HUDEP-2 (cell line): Measurements from ENCODE around the gene IL12A.

Experiments used
- DNase-seq, 76 experiments: peaks; one replicate each; lab custom pipeline; 2025; ENCODE audit not compliant: unreplicated experiment in 76 of 76; lab: John Stamatoyannopoulos, UW

IL12A gene

DNA sequence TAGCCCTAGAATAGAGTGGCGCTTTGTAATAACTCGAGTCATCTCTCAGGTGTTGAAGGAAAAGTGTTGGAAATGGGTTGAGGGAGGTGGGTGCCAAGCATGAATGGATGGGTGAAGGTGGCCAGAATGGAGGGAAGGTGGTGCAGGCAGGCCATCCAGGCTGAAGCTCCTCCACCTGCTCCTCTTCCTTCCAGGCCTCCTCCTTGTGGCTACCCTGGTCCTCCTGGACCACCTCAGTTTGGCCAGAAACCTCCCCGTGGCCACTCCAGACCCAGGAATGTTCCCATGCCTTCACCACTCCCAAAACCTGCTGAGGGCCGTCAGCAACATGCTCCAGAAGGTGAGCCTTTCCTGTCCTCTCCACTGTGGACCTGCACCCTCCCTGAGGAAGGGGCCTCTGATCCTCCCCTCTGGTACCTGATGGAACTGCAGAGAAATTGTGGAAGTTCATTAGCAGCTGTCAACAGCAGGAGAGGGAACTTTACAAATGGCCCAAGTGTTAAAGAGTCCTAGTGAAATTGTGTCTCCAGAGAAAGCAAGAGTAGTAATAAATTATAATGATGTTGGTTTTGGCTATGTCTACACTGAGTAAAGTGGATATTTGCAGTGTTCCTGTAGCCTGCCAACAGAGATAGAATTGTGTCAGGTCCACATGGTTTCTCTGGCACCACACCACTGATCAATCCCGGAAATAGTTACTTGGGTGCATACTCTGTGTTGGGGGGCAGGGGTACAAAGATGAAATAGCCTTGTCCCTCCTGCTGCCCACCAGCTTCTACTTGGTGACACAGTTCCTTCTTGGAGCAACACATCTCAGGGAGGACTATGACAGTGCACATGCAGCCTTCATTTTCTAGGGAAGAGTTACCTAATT lies 1.6 kb downstream of the IL12A start:
- no peak for DNase-seq

DNA sequence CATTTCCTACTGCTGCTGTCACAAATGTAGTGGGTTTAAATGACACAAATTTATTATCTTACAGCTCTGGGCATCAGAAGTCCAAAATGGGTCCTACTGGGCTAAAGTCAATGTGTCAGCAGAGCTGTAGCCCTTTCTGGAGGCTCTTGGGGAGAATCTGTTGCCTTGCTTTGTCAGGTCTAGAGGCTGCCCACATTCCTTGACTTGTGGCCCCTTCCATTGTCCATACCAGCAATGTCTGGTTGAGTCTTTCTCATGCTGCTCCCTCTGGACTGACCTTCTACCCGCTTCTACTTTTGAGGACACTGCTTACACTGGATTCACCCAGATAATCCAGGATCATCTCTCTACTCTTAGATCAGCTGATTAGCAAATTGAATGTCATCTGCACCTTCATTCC lies 3.0 kb downstream of the IL12A start:
- no peak for DNase-seq

DNA sequence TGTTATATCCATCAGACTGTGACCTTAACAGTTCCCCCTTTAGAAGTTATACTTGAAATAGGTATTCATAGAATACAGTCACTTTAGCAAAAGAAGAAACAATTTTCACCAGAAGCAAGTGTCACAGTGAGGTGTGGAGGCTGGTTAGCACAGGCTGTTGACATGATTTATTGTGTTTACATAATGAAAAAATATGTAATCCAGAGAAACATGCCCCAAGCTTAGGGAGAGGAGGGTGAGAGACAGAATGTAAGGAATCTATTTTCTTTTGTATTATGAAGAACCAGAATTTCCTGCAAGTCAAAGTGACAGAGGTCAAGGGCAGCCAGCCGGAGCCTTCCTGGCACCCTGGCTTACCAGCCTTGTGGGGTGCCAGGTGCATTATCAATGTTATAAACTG lies 4.0 kb downstream of the IL12A start:
- DNase-seq: no peak

DNA sequence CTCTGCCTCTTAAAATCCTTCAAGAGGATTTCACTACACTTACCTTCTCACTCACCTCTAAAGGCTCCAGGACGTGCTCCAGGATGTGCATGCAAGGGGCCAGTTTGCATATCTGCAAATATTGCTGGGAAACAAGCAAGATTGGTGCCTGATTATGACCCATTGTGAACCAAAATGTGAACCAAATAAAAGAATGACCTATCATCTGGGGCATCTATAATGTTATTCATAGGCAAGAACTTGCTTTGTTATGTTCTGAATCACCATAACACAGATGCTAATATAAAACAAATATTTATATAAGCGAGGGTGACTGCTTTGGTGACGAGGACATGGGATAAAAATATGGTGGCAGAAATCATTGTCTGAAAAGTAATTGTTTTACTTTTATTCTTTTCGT lies 5.5 kb downstream of the IL12A start:
- DNase-seq: no peak

DNA sequence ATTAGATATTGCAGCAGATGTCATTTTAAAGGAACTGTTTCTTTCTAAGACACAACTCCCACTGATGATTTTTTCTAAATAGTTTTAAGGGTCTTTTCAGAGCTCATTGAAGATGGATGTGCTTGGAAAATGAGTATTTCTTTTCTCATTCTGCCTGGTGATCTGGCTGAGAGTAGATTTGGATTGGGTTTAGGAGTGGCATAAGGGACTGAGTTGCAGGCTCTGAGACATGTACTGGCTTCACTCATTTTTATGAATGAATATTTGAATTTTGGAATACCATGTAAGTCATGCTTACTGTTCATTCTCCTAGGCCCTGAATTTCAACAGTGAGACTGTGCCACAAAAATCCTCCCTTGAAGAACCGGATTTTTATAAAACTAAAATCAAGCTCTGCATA lies 6.5 kb downstream of the IL12A start:
- no peak for DNase-seq

DNA sequence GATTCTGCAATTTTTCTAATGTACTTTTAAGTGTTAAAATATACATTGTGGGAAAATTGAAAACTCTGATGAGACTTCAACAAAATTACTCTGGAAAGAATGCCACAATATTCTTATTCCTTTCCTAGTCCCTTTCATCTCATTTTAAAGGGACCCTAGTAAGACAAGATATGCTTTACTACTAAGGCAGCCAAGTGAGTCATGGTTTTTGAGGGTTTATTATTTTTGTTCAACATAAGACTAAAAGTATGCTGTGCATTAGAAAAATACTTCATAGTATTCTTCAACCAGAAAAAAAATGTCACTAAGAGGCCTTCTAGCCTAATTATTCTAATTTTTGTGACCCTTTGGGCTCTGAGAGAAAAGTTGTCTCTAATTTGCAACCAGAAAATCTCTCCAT lies 7.4 kb downstream of the IL12A start:
- DNase-seq: no peak

DNA sequence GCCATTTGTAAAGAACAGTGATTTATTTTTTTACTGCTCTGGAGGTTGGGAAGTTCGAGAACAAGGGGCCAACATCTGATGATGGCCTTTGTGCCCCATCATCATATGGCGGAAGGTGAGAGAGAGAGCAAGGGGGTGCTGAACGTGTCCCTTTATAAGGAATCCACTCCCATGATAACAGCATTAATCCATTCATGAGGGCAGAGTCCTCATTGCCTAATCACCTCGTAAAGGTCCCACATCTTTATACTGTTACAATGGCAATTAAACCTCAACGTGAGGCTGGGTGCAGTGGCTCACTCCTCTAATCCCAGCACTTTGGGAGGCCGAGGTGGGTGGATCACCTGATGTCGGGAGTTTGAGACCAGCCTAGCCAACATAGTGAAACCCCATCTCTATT lies 8.3 kb downstream of the IL12A start:
- no peak for DNase-seq

DNA sequence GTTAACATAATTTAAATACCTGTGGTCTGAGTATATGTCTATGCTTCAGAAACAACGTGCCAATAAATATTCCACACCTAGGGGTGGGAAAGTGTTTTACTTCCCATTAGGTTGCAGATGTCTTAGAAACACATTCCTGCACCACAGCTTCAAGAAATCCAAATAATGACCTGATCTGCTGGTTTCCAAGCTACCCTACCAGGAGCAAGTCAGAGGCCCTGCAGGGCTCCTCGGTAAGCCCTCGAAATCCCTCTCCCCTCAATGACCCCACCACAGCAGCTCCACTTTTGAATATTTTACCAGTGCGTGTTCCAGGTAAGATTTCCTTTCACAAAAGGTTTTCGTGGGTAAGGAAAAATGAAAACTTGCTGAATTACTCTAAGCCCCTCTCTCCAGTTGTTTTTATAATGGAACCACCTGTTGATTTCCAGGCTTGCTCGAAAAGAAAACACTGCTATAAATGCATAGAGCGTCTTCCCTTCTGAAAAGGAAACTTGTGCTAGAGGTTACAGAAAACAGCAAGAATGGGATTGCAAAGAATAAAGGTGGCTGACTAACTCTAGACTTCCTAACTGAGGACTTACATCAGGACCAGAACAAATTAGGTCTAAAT lies 12.6 kb downstream of the IL12A start:
- no peak for DNase-seq

DNA sequence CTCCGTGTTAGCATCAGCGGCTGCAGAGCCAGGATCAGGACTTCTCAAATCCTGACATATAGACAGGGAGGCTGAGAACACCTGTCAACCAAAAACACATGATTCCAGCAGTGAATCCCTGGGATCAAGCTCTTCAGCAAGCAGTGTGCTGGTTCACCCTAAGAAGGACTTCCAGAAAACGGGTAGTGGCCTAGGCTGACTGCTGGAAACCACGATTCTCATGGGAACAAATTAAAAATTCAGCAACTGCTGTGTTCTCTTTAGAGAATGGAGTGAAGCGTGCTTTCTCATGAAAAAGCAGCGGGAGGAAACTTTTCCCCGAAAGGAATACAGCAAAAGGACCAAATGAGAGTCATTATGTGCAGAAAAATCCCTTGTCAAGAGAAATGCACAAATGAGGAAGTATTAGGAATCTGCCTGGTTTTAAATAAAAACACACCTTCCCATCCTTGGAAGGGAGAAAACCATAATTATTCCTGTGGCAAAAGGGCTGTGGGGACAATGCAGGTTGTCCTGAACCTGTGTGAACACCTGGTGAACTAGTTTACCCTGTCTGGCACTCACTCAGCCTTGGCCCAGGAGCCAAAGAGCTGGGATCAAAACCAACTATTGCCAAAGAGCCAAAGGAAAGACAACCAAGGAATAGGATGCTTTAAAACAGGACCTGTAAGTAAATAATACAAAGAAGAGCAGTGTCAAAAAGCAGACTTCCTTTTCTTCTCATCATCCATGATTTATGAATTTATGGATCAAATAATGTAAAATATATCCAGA lies 13.4 kb downstream of the IL12A start:
- no peak for DNase-seq

DNA sequence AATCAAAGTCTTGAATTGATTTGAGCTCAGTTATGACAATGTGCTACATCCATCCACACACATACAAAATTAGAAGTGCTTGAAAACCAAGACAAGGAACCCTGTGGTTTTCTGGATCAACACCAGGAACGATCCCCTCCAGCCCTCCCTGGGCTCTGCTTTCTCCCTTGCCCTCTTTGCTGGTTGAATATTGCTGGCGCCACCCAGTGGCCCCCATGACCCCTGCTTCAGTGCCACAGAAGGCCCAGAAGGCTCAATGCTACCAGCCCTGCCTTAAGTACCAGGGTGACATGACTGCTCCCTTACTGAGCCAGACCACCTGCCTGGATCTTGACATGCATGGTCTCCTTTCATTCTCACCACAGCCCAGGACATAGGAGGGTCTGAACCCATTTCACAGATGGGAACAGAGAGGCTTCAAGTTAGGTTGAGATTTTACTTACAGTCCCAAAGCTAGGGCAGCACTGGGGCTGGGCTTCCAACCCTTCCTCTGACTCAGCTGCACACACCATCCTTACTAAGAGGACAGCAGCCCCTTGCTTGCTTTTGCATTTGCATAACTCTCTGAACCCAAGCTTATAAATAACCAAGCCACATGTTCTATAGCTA lies 15.0 kb downstream of the IL12A start:
- peak in 21 of 76 experiments; percentile 3 to 44 (median 15) for DNase-seq

DNA sequence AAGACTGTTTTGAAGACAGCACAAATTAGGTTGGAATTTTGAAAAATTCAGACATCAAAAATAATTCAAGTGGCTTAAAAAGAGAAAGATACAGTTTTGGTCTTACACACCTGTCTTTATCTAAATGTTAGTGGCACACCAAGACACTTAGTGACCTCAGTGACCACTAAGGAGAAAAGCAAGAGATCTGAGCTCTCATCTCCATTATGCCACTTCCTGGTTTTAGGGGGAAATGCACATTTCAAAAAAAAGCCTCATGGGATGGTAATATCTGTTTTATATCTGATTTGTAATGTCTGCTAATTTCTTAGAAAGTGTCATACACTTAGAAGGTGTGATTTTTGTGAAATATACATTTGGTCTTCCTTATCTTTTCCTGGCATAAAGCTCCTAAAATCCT lies 16.4 kb downstream of the IL12A start:
- no peak for DNase-seq

DNA sequence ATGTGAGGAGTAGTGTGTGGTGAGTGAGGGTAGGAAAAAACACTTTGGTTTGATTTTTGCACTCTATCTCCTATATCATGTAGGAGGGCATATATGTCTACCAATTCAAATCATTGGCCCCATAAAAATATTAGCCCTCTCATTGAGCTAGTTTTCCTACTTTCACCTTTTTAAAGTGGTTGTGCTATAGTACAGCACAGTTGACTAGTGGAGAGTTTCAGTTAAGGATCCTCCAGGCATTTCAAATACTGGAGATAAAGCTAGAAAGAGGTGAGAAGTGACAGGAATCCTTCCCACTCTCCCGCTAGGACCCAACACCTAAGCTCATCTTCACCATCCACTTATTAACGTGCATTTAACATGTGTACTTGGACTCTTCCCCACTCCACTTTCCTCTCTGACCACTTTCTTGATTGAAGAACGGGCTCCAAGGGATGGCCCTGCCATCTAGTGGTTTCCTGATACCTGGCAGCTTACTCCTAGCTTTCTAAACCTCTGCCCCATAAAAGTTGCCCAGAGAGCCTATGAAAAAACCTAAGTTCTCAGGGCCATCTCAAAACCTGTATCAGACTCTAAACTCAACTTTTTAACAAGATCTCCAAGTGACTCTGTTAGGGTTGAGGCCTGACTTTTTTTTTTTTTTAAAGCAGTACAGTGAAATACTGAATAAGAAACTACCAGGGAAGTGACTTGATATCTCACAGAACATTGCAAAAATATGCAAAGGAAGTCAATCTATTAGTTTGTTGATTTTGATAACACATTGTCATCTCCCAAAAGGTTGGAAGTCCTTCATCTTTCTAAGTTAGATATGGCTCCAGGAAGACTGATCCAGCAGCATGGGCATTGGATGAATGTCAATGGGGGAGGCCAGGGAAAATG lies 17.9 kb downstream of the IL12A start:
- DNase-seq: peak in 15 of 76 experiments; percentile 3 to 36 (median 17)

DNA sequence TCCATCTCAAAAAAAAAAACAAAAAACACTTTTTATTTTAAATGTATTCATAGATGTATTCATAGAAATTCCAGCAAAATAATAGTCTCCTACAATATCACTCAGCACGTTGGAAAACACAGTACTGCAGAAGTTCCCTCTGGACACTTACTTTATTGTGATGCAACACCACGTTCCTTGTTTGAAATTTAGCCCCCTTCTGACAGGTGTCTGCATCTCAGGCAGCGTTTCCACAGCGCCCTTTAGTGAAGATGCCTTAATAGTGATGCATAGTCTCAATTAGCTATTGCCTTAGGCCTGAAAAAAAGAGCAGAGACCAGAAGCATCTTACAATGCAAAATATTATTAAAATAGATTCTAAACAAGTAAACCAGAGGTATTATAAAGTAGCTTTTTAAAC lies 20.3 kb downstream of the IL12A start:
- no peak for DNase-seq

DNA sequence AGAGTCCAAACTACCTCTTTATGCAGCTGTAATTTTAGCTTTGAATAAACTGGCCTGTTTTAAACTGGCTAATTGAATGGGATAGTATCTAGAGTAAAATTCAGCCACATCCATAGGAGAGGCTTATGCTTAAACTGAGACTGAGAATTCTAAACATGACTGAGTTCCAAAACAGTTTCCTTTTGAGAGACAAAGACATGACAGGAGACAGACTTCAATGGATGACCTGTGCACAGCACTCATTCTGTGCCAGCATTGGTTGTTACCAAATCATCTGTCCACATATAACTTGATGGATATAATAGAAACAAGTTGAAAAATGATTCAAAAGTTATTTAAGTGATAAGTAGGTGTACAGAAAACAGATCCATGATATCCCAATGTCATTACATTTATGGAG lies 20.9 kb downstream of the IL12A start:
- no peak for DNase-seq

DNA sequence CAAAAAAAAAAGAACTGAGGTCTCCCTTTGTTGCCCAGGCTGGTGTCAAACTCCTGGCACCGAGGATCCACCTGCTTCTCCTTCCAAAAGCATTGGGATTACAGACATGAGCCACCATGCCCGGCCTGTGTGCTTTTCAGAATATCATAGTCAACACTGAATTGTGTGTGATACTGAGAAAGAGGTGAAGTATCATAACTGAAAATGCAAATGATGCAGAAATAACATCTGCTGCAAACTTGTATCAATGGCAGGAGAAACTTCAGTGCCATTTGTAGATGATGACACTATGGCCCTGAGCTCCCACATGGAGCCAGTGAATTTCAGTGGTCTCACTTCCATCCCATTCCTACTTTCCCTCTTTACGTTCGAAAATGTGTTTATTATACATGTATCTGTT lies 21.9 kb downstream of the IL12A start:
- DNase-seq: no peak

DNA sequence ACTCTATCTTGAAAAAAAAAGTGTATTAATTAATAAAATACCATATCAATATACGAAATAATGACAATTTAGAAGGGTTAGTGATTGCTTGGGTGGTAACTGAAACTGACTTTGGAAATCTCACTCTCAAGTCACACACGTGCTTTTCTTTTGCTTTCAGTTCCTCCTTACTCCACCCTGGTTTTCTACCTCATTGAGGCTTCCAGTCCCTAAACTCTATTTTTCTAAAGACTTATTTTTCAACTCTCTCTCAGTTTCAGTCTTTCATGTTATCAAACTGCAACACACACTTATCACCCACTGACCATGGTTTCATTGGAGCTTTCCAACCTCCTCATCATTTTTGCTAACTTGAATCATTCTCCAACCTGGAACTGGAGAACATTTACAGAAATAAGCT lies 23.5 kb downstream of the IL12A start:
- DNase-seq: no peak

DNA sequence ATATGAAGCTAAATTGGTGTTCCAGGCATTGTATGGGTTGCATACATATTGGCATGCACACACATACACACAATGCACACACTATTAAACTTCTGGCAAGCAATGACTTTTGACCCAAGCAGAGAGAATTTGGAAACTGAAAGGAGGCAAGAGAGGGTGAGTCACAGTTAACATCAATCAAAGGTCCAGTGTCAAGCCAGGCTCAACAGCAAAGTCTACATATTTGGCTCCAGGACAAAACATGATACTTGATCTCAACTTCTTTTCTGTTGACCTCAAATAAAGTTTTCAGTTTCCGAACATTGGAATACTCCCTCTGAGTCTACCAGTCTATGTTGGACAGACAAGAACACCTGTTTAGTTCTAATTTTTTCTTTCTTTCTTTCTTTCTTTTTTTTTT lies 28.3 kb downstream of the IL12A start:
- DNase-seq: no peak

DNA sequence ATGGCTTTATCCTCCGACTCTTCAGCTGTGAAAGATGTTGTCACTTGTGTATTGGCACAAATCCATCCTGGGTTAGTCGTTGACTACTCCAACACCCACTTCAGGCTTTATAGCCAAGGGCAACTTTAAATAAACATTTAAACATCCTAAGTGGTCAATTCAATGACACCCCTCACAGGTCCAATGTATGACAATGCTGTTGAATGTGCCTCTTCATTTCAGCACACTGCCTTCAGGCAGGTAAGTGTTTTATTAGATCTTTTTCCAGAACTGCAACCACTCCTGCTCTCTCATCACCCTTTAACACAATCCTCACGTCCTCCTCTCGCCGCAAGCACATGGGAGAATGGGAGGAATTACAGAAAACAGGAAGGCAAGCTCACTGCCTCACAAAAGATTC lies 30.3 kb downstream of the IL12A start:
- no peak for DNase-seq

DNA sequence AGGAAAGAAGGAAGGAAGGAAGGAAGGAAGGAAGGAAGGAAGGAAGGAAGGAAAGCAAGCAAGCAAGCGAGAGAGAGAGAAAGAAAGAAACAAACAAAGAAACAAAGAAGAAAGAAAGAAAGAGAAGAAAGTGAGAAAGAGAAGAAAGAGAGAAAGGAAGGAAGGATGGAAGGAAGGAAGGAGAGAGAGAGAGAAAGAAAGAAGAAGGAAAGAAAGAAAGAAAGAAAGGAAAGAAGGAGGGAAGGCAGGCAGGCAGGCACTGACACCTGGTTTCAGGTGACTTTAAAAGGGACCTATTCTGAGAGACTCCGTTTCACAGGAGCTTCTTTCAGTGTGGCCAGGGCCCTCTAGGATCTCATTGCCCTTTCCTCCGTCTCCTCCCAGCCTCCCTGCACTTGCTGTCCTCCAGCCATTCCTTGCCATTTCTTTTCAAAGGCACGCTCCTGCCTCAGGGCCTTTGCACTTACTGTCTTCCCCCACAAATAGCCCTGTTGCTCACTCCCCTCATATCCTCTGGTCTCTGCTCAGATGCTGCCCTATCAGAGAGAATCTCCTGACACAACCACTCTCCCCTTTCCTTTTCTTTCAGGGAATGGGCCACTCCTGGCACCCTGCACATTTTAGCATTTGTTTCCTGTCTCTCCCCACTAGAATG lies 31.5 kb downstream of the IL12A start:
- no peak for DNase-seq

DNA sequence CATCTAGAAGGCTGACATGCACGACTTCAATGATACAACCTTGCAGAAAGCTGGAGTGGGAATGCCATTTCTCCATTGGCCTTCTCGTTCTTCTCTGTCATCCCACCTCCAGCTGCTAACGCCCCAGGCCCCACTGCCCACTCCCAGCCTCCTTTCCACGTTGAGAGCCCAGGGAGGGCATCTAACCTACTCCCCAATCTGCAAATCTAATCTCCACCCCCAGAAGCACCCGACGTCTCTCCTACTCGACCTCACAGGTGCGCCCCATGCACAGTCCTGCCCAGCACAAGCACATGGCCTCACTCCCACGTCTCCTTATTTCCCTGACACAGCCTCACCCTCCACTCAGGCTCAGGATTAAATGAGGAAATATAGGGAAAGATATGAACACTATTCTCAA lies 33.4 kb downstream of the IL12A start:
- no peak for DNase-seq
